Measurements from ENCODE around the gene ZMIZ2.

Gene ZMIZ2

GRCh38 chr7:44805950-44806349, 57.3 kb downstream of the ZMIZ2 start:
- no peak for DNase-seq

- DNase-seq: no peak
These were observed 60.3 kb downstream of the ZMIZ2 start for GRCh38 chr7:44808914-44809393.

- no peak for DNase-seq
These were observed 62.4 kb downstream of the ZMIZ2 start for GRCh38 chr7:44811093-44811492.

GRCh38 chr7:44811571-44811970, 62.9 kb downstream of the ZMIZ2 start:
- DNase-seq: no peak

GRCh38 chr7:44814919-44815318, 66.3 kb downstream of the ZMIZ2 start:
- DNase-seq: peak in 1 of 3 donors; percentile 28

- no peak for DNase-seq
These were observed 70.6 kb downstream of the ZMIZ2 start for GRCh38 chr7:44819292-44819691.
